ENCODE data around the gene SV2C. TPM values are rescaled to one million over a fixed set of nuclear protein-coding genes. Genes with fewer than 3 reads are reported as not detected.

Gene SV2C
- total and polyA plus RNA-seq, 9 donors, result under 0.01 to 0.09 (median 0.03) TPM; not detected in 1

GRCh38 chr5:76099286-76099702 is 16.1 kb downstream of the SV2C start:
- Histone ChIP-seq H3K4me3 (ENCODE audit: low read length) (no peak overlapping the region), H3K27ac (ENCODE audit: low read length) (no peak overlapping the region), H3K36me3 (ENCODE audit: control insufficient read depth, insufficient read depth, low read length) (no peaks in the 10 kb centered on the region), H3K4me1 (ENCODE audit: control insufficient read depth, insufficient read depth, low read length) (no peaks in the 10 kb centered on the region), H3K9me3 (replicated peaks; ENCODE audit: control insufficient read depth, low read depth, low read length) (no peaks in the 10 kb centered on the region), H3K27me3 (ENCODE audit: control insufficient read depth, insufficient read depth, low read length) (no peaks in the 10 kb centered on the region)
- DNase-seq, result no peak
- WGBS (ENCODE audit: insufficient coverage), result no CpG with 5 or more reads among the region's 2 CpGs

- H3K4me3 ChIP-seq (ENCODE audit: low read length), result no peak overlapping the region
- H3K27me3 ChIP-seq (ENCODE audit: control insufficient read depth, insufficient read depth, low read length), result no peaks in the 10 kb centered on the region
- no peak overlapping the region for H3K27ac ChIP-seq (ENCODE audit: low read length)
- no peaks in the 10 kb centered on the region for H3K9me3 ChIP-seq (replicated peaks; ENCODE audit: control insufficient read depth, low read depth, low read length)
- no peaks in the 10 kb centered on the region for H3K4me1 ChIP-seq (ENCODE audit: control insufficient read depth, insufficient read depth, low read length)
- WGBS (ENCODE audit: insufficient coverage), result no CpG with 5 or more reads among the region's 1 CpG
- no peak for DNase-seq
- no peaks in the 10 kb centered on the region for H3K36me3 ChIP-seq (ENCODE audit: control insufficient read depth, insufficient read depth, low read length)
Measured at GRCh38 chr5:76099756-76100155, 16.6 kb downstream of the SV2C start.

DNA sequence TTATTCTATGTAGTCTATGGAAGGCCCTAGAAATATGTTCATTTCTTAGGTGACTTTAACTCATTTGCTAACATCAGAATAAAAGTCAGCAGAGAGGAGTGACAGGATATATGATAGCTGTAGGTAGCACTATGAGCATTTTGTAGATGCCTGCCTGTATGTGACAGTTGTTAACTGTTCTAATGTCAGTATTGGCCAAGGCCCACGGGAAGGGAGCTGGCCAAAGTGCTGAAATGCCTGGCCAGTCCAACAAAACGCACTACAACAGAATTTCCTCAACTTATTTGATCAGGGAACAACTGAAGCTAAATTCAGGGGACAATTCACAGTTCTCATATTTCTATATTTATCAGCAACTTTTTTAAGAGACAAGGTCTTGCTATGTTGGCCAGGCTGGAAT is 20.8 kb downstream of the SV2C start:
- Histone ChIP-seq H3K27me3 (ENCODE audit: control insufficient read depth, insufficient read depth, low read length) (no peaks in the 10 kb centered on the region), H3K4me3 (ENCODE audit: low read length) (no peak overlapping the region), H3K36me3 (ENCODE audit: control insufficient read depth, insufficient read depth, low read length) (no peaks in the 10 kb centered on the region), H3K9me3 (replicated peaks; ENCODE audit: control insufficient read depth, low read depth, low read length) (no peaks in the 10 kb centered on the region), H3K4me1 (ENCODE audit: control insufficient read depth, insufficient read depth, low read length) (no peaks in the 10 kb centered on the region), H3K27ac (ENCODE audit: low read length) (no peak overlapping the region)
- WGBS (ENCODE audit: insufficient coverage), result 0% methylated on average over 2 of the region's 2 CpGs
- DNase-seq, result peak; percentile 43

- no peak overlapping the region for H3K4me3 ChIP-seq (ENCODE audit: low read length)
- no peak for DNase-seq
- H3K27ac ChIP-seq (ENCODE audit: low read length), result no peak overlapping the region
- no peaks in the 10 kb centered on the region for H3K4me1 ChIP-seq (ENCODE audit: control insufficient read depth, insufficient read depth, low read length)
- H3K36me3 ChIP-seq (ENCODE audit: control insufficient read depth, insufficient read depth, low read length), result no peaks in the 10 kb centered on the region
- H3K27me3 ChIP-seq (ENCODE audit: control insufficient read depth, insufficient read depth, low read length), result no peaks in the 10 kb centered on the region
- no peaks in the 10 kb centered on the region for H3K9me3 ChIP-seq (replicated peaks; ENCODE audit: control insufficient read depth, low read depth, low read length)
- WGBS (ENCODE audit: insufficient coverage), result 65% methylated on average over 3 of the region's 3 CpGs
Measured at GRCh38 chr5:76106149-76106548, 23.0 kb downstream of the SV2C start.

- no peaks in the 10 kb centered on the region for H3K9me3 ChIP-seq (replicated peaks; ENCODE audit: control insufficient read depth, low read depth, low read length)
- WGBS (ENCODE audit: insufficient coverage), result 90% methylated on average over 2 of the region's 7 CpGs
- no peak for DNase-seq
- no peaks in the 10 kb centered on the region for H3K27me3 ChIP-seq (ENCODE audit: control insufficient read depth, insufficient read depth, low read length)
- no peaks in the 10 kb centered on the region for H3K4me1 ChIP-seq (ENCODE audit: control insufficient read depth, insufficient read depth, low read length)
- no peak overlapping the region for H3K27ac ChIP-seq (ENCODE audit: low read length)
- H3K36me3 ChIP-seq (ENCODE audit: control insufficient read depth, insufficient read depth, low read length), result no peaks in the 10 kb centered on the region
- H3K4me3 ChIP-seq (ENCODE audit: low read length), result no peak overlapping the region
Measured at GRCh38 chr5:76111477-76112174, 28.4 kb downstream of the SV2C start.

- H3K27ac ChIP-seq (ENCODE audit: low read length), result no peak overlapping the region
- H3K36me3 ChIP-seq (ENCODE audit: control insufficient read depth, insufficient read depth, low read length), result no peaks in the 10 kb centered on the region
- no peaks in the 10 kb centered on the region for H3K4me1 ChIP-seq (ENCODE audit: control insufficient read depth, insufficient read depth, low read length)
- WGBS (ENCODE audit: insufficient coverage), result 80% methylated on average over 2 of the region's 4 CpGs
- H3K4me3 ChIP-seq (ENCODE audit: low read length), result no peak overlapping the region
- H3K27me3 ChIP-seq (ENCODE audit: control insufficient read depth, insufficient read depth, low read length), result no peaks in the 10 kb centered on the region
- no peaks in the 10 kb centered on the region for H3K9me3 ChIP-seq (replicated peaks; ENCODE audit: control insufficient read depth, low read depth, low read length)
- DNase-seq, result no peak
Measured at GRCh38 chr5:76113103-76113502, 29.9 kb downstream of the SV2C start.

DNA sequence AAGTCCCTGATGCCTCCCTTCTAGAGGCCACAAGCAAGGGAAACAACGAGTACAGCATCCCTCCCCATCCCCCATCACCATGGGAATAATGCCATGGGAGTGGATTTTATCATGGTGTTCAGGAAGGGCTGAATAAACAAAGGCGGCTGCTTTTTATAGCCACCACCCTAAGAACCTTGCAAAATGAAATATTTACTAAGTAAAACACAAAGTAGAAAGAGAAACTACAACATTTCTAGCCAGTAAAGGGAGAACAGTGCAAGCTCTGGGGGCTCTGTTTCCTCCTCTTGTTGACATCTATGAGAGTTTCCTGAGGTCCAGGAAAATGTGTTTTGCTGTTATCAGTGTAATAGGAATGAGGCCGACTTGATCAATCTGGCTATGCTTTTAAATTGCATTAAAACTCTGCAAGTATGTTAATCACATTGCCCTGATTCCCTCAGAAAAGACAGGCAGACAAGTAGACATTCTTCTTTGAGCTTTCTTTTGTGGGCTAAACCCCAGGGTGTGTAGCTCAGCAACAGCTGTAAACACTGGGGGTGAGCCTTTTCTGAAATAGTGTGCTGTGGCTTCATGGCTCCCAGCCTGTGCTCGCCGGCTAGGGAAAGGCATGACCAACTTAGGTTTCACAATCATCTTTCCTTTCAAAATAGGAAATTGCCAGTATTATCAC is 31.1 kb downstream of the SV2C start:
- no peaks in the 10 kb centered on the region for H3K36me3 ChIP-seq (ENCODE audit: control insufficient read depth, insufficient read depth, low read length)
- H3K27ac ChIP-seq (ENCODE audit: low read length), result no peak overlapping the region
- peak; percentile 1 for DNase-seq

GRCh38 chr5:76125346-76125745 is 42.2 kb downstream of the SV2C start:
- Histone ChIP-seq H3K27ac (ENCODE audit: low read length) (no peak overlapping the region), H3K9me3 (replicated peaks; ENCODE audit: control insufficient read depth, low read depth, low read length) (no peaks in the 10 kb centered on the region), H3K4me1 (ENCODE audit: control insufficient read depth, insufficient read depth, low read length) (no peaks in the 10 kb centered on the region), H3K36me3 (ENCODE audit: control insufficient read depth, insufficient read depth, low read length) (no peaks in the 10 kb centered on the region), H3K4me3 (ENCODE audit: low read length) (no peak overlapping the region), H3K27me3 (ENCODE audit: control insufficient read depth, insufficient read depth, low read length) (no peaks in the 10 kb centered on the region)
- DNase-seq, result no peak

More for the DNA sequence above, 31.1 kb downstream of the SV2C start:
- H3K4me3 ChIP-seq (ENCODE audit: low read length), result no peak overlapping the region
- H3K4me1 ChIP-seq (ENCODE audit: control insufficient read depth, insufficient read depth, low read length), result no peaks in the 10 kb centered on the region
- no peaks in the 10 kb centered on the region for H3K9me3 ChIP-seq (replicated peaks; ENCODE audit: control insufficient read depth, low read depth, low read length)
- no peaks in the 10 kb centered on the region for H3K27me3 ChIP-seq (ENCODE audit: control insufficient read depth, insufficient read depth, low read length)
- WGBS (ENCODE audit: insufficient coverage), result no CpG with 5 or more reads among the region's 5 CpGs

DNA sequence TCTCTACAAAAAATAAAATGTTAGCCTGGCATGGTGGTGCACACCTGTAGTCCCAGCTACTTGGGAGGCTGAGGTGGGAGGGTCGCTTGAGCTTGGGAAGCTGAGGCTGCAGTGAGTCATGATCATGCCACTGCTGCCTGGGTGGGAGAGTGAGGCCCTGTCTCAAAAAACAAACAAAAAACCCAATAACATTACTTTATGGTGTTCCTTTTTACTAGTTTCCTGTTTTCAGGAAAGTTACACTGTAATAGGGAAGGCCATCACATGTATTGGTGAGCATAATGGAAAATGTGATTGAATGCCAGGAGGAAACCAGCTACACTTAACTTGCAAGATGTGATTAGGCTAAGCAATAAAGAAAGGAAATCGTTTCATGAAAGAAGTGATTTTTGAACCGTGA is 42.7 kb downstream of the SV2C start:
- H3K27me3 ChIP-seq (ENCODE audit: control insufficient read depth, insufficient read depth, low read length), result no peaks in the 10 kb centered on the region
- WGBS (ENCODE audit: insufficient coverage), result 74% methylated on average over 3 of the region's 3 CpGs
- peak; percentile 20 for DNase-seq
- H3K27ac ChIP-seq (ENCODE audit: low read length), result no peak overlapping the region
- H3K9me3 ChIP-seq (replicated peaks; ENCODE audit: control insufficient read depth, low read depth, low read length), result no peaks in the 10 kb centered on the region
- H3K36me3 ChIP-seq (ENCODE audit: control insufficient read depth, insufficient read depth, low read length), result no peaks in the 10 kb centered on the region
- no peak overlapping the region for H3K4me3 ChIP-seq (ENCODE audit: low read length)
- H3K4me1 ChIP-seq (ENCODE audit: control insufficient read depth, insufficient read depth, low read length), result no peaks in the 10 kb centered on the region

DNA sequence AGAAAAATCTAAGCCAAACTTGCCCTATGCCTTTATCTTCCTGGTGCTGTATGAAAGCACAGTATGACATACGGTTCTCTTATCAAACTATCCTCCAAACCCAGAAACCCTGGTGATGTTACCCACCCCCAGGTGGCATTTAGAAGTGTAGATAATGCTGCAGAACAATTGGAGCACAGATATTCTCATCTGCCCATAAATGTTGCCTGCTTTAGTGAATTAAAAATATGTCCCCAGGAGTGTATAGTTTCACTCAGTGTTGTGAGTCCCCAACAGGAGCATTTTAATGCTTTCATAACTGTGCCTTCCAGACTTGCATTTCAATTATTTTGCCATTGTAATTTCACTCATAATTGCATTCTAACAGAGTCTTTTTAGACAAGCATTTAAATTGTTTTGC is 50.8 kb downstream of the SV2C start:
- no peak overlapping the region for H3K27ac ChIP-seq (ENCODE audit: low read length)
- H3K27me3 ChIP-seq (ENCODE audit: control insufficient read depth, insufficient read depth, low read length), result no peaks in the 10 kb centered on the region
- no peaks in the 10 kb centered on the region for H3K36me3 ChIP-seq (ENCODE audit: control insufficient read depth, insufficient read depth, low read length)
- no peaks in the 10 kb centered on the region for H3K4me1 ChIP-seq (ENCODE audit: control insufficient read depth, insufficient read depth, low read length)
- no peak overlapping the region for H3K4me3 ChIP-seq (ENCODE audit: low read length)
- DNase-seq, result no peak
- H3K9me3 ChIP-seq (replicated peaks; ENCODE audit: control insufficient read depth, low read depth, low read length), result no peaks in the 10 kb centered on the region
- WGBS (ENCODE audit: insufficient coverage), result no CpG with 5 or more reads among the region's 1 CpG
